Measurements from ENCODE around the gene PPFIBP1. TPM values are rescaled to one million over a fixed set of nuclear protein-coding genes. Genes with fewer than 3 reads are reported as not detected.

PPFIBP1 gene
- total RNA-seq = 137 TPM

DNA sequence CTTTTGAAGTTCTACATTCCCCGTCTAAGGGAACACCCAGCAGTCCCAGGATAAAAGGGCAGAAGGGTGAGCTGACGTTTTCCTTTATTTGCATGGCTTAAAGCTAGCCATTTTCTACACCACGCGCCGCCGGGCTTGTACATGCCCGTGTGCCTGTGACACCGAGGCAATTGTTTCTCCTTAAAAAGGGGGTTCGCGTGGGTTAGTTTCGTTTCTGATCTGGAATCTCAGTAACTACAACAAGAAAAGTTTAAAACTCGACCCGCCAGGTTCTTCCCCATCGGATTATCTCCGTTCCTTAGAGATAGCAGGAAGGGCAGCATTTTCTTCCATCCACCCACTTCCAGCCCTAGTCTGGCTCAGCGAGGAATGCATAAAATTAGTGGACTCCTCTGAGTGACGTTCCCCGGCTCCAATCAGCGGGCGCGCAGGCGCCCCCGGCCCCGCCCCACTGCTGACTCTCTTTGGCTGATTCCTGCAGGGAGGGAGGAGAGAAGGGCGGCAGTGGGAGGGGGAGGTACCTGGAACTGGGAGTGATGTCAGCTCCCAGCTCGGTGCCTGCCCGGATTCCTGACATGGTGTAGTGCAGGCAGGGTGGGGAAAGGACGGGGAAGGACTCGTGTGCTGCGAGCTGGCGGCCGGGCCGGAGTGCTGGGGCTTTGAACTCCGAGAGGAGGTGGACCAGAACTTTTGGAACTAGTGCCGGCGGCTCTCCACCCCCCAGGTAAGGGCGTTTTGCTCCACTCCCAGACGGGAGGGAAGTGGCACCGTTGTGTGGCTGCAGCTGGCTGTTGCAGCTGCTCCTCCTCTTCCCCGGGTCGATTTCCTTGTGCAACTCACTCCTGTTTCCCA lies at the start of gene PPFIBP1:
TSS of gene PPFIBP1 (plus strand) at position 565 of the 852 bp plus-strand sequence. CDS start 109,191 bp downstream, outside the sequence.

DNA sequence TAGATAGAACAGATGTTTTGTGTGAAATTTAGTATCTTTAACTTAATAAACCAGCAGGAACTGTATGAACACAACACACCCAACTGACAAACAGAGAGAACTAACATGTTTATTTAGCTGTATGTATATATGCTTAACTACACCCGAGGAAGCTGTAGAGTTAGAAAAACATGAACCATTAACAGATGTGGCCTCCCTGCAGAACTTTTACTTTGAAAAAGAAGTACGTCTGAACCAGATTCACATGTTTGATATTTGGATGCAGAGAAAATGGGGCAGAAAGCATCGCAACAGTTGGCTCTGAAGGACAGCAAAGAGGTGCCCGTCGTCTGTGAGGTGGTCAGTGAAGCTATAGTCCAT lies 172.3 kb downstream of the PPFIBP1 start, which contains the start of gene REP15:
TSS of gene REP15 (plus strand) at position 155 of the 360 bp plus-strand sequence. CDS start at position 271, 116 bp downstream.

DNA sequence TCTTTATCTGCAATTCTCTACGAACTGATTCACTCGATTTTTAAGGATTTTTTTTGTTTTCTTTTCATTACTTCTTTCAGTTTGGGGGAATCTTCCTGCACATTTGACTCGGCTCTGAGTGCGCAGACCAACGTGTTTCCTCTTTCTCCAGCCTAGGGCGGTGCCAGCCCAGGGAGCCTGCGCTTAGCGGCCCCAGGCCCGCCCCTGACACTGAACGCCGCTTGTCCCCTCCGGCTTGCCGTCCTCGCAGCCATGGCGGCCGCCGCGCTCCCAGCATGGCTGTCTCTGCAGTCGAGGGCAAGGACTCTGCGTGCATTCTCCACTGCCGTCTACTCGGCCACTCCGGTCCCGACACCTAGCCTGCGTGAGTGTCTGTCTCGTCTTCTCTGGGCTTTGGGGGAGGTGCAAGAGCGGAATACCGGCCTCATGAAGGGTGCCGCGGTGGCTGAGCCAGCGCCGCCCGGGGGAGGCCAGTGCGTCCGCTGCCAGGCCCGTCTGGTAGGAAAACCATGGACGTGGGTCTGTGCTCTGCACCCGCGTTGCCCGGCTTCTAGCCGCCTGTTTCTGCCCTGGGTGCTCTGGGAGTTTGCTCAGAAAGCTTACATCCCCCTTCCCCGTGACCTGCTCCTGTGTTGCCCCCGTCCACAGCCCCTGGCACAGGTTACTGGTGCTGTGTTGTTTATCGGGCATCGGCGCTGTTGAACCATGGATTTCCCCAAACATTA lies 186.7 kb downstream of the PPFIBP1 start, which contains the start of gene MRPS35:
TSS of gene MRPS35 (plus strand) at position 241 of the 725 bp plus-strand sequence. CDS start at position 253, 12 bp downstream.

Other genes with a start within 250 kb of the PPFIBP1 start
- gene BMAL2, start 191.4 kb upstream of the PPFIBP1 start, total RNA-seq = 3.1 TPM
- gene SMCO2, start 77.5 kb upstream of the PPFIBP1 start, total RNA-seq = 0.18 TPM
- gene REP15, start 172.2 kb downstream of the PPFIBP1 start, total RNA-seq = 1.6 TPM
- gene MRPS35, start 186.6 kb downstream of the PPFIBP1 start, total RNA-seq = 41.7 TPM

Data from metanephros (tissue), 1 donor.